CD4-positive, alpha-beta T cell treated with Interleukin-6 at 100 ng/mL for 8 hours (primary cell): ENCODE data around the gene WDR33.

Source experiments
- DNase-seq: peaks from one replicate; pipeline ENCODE4 v3.0.0-alpha.2; 2020; ENCODE audit warnings: mixed read lengths, low spot score

Gene WDR33

DNA sequence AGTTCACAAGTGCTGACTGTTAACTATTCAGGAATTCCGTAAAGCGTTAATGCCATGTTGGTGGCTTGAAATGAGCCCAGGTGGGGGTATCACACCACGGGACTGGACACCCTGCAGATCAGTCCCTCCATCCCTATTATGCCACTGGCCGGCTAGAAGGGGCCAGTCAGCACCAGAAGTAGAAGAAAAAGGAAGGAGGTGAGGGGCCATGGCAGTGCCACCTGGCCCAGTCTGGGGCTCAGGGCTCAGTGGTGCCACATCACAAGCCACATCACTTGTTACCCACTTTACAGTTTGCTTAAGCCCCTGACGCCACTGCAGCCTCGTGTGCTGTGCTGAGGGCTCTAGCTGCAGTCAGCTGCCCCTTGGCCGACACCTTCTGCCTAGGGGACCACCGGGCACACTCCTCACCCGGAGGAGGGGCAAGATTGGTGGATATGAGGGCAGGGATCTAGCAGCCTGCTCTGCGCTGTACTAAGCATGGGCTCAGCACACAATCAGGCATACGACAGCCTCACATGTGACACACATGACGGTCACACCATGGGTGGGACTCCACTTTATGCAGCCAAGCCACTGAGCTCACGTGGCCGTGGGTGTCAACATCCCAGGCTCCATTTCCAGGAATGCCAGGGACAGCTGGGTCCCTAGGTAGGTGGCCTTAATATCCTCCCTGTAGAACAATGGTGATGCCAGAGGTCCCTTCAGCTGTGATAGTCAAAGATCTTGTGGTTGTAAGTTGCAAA lies 139.2 kb downstream of the WDR33 start:
- DNase-seq: no peak

DNA sequence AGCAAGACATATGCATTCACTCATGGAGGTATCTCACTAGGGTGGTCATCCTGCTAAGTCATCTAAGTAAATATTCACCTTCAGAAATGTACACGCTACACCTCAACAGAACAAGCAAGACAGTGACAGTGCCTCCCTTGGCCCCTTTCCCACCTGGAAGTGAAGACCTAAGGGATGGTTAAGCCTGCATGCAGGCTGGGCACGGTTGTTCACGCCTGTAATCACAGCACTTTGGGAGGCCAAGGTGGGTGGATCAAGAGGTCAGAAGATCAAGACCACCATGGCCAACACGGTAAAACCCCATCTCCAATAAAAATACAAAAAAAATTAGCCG lies 140.0 kb downstream of the WDR33 start:
- no peak for DNase-seq

GRCh38 chr2:127670055-127670956 lies 140.7 kb downstream of the WDR33 start:
- no peak for DNase-seq

- DNase-seq: no peak
Measured at GRCh38 chr2:127669056-127669455, 141.9 kb downstream of the WDR33 start.

- DNase-seq: no peak
Measured at GRCh38 chr2:127665267-127665893, 145.6 kb downstream of the WDR33 start.

- no peak for DNase-seq
Measured at GRCh38 chr2:127664895-127665225, 146.1 kb downstream of the WDR33 start.

DNA sequence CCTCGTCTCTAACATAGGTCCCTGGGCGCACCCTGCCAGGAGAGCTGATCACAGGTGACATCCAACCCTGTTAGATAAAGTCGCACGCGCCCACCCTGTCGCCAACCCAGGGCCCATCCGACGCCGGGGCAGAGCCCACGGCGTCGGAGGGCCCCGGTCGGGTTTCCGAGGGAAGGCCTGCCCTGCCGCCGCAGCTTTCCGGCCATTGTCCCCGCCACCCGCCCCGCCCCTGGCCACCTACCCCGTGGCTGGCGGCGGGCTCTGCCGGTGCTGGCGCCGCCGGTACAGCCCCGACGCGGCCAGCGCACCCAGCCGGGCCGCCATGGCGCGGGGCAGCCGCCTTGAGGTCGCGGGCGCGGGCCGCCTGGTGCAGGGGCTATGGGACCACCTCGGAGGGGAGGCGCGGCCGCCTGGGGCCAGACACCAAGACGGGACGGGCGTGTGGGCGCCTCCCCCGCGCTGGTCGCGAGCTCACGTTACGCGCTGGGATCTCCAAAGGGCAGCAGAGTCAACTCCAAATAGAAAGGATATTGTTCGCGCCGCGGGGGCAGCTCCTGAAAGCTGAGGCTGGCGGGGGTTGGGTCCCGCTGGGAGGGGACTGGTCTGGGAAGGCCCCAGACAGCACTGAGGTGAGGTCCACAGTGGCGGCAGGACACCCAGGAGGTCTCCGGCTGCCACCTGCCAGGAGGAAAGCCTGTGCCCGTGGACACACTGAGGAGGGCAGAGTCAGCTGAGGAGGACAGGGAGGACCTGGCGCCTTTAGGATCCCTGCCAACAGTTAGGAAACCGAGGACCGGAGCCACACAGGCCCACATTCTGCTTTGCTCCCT lies 146.7 kb downstream of the WDR33 start:
- DNase-seq: no peak

- no peak for DNase-seq
Measured at GRCh38 chr2:127663566-127664064, 147.4 kb downstream of the WDR33 start.

DNA sequence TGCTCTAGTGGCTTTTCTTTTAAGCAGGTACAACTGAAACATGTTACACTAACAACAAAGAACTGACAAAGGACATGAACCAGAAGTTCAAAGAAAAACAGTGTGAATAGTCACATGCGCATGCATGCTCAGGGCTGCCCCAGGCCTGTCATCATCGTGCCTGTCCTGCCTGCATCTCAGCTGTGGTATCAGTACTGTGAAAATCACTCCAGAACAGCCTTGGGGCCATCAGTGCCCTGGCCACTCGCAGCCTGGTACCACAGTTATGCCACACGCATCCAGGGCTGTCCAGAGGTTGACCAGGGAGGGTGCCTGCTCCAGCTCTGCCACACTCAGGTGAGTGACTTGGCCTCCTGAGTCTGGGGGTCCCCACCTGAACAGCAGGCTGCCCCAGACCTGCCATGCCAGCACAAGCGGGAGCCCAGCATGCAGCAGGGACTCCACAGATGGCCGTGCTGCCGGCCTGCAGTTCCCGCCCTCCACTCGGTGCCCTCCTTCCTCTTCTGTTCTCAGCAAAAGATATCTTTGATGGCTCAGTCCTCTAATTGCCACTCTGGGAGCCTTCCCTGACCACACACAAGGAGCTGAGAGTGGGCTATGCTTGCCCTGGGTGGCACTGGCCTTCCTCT lies 147.9 kb downstream of the WDR33 start:
- no peak for DNase-seq

- DNase-seq: no peak
Measured at GRCh38 chr2:127661949-127662510, 148.9 kb downstream of the WDR33 start.

DNA sequence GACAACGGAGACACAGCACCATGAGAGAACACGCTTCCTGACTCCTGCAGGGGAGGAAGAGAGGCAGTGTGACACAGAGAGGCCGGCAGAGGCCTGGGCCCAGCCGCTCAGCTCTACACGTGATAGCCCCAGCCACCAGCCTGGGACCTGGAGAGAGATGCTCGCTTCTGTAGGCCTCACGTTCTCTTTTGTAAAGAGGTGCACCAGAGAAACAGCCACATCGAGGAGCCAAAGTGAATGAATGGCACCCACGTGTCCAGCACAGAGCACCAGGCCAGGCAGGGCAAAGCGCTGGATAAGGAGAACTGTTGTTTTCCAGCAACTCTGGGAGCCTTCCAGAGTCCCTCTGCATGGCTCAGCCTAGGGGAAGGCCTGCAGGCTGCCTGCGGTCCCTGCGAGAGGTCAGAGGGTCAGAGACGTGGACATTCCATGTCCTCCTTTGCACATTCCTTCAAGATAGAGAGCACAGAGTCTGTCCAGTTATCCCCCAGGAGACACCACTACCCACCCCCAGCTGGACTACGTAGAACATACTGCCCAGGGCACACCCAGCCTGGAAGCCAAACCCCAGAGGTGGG lies 149.8 kb downstream of the WDR33 start:
- no peak for DNase-seq

DNA sequence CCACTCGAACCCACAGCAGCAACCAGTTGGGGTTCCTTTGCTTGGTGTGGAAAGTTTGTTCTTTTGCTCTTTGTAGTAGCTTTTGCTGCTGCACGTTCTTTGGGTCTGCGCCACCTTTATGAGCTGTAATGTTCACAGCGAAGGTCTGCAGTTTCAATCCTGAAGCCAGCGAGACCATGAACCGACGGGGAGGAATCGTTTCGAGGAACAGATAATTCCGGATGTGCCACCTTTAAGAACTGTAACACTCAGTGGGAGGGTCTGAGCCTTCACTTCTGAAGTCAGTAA lies 150.7 kb downstream of the WDR33 start:
- no peak for DNase-seq

GRCh38 chr2:127659408-127660290 lies 151.3 kb downstream of the WDR33 start:
- no peak for DNase-seq

DNA sequence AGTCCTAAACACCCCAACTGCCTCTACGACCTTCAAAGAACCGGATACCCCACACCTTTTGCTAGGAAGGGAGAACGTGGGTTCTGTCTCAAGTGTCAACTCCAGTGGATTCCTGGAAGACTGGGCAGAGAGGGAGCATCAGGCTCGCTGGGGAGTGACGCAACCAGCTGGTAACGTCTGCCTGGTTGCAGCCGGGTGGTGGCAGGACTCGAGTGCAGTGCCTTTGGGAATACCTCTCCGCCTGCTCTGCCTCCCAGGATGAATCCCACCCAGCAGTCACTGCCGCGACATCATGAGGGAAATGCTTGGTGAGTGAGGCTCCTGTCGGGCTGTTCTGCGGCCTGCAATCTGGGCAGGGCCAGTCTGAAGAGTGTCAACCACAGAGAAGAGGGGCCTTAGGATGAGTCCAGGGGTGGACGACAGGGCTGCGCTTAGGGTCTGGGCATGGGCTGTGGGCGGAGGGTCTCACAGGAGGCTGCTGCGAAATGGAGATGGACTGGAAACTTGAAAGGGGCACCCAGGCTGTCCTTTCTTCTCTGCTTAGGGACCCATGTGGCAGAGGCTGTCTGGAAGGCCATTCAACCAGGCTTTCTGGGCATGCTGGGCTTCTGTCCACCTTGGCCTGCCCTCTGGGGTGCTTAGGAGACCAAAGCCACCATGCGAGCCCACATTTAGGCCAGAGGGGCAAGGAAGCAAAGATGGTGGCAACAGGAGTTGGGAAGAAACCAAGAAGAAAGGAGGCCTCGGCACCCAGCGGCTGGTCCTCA lies 152.1 kb downstream of the WDR33 start:
- DNase-seq: no peak

DNA sequence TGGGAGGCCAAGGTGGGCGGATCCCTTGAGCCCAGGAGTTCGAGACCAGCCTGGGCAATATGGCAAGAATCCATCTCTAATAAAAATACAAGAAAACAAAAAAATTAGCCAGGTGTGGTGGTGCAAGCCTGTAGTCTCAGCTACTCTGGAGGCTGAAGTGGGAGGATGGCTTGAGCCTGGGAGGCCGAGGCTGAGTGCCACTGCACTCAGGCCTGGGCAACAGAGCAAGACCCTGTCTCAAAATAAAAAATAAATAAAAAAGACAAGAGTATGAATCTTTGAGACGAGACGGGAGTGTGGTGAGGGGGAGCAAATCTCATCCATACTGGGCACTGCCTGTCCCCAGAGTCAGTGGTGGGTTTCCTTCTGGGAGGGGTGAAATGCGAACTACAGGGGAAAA lies 152.8 kb downstream of the WDR33 start:
- no peak for DNase-seq

- DNase-seq: no peak
Measured at GRCh38 chr2:127657232-127657595, 153.8 kb downstream of the WDR33 start.

GRCh38 chr2:127656569-127657231 lies 154.3 kb downstream of the WDR33 start:
- no peak for DNase-seq

DNA sequence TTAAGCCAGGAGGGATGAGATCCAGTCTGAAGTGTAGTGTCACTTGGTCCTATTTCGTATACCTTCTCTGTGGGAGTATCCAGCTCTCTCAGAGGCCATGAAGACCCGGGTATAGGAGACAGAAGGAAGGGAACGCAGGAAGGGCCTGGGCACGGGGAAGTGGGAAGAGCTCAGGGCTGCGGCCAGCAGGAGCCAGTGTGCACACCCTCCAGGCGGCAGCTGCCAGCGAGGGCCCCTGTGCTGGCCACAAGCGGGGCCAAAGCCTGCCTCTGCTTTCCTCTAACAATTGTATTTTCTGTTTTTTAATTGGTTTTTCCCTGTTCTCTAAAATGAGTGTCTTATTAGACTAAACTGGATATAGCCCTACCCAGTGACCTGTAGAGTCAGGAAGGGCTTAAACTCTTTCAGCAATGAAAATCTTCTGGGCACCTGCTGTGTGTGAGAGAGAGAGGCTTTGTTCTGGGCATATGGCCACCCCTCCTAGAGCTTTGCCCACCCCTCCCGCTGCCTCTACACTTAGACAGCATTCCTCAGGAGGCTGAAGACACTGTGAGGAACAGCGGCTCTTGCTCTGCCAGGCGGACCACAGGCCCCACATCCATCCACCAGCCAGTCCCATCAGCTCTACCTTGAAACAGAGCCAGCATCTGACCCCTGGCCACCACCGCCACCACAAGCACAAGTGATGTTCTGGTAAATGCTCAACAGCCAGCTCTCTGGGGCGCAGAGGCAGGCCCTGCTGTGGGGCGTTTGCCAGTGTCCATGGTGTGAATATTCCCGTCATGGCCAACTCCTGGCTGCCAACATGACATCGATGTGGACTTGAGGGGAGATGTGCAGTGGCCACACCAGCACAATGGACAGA lies 155.5 kb downstream of the WDR33 start:
- no peak for DNase-seq
